ENCODE data around the gene LTN1.

The LTN1 gene

DNA sequence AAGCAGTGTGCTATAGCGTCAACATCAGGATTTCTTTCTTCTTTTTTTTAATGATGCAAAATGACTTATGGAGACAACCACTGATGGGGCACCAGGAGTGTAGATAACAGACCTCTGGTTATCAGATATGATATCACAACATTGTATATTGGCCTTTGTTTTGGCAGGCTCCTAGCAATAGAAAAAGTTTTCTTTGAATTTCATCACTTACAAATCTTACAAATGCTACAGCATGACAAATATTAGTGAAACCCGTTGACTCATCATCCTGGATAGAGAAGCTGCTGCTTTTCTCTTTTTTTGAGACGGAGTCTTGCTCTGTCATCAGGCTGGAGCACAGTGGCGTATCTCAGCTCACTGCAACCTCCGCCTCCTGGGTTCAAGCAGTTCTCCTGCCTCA lies 92.9 kb downstream of the LTN1 start:
- peak; percentile 71 for DNase-seq (ENCODE audit: low read depth)
- no peak overlapping the region for H3K4me3 ChIP-seq (ENCODE audit: low read length)
- TF ChIP-seq, protein P1, sequence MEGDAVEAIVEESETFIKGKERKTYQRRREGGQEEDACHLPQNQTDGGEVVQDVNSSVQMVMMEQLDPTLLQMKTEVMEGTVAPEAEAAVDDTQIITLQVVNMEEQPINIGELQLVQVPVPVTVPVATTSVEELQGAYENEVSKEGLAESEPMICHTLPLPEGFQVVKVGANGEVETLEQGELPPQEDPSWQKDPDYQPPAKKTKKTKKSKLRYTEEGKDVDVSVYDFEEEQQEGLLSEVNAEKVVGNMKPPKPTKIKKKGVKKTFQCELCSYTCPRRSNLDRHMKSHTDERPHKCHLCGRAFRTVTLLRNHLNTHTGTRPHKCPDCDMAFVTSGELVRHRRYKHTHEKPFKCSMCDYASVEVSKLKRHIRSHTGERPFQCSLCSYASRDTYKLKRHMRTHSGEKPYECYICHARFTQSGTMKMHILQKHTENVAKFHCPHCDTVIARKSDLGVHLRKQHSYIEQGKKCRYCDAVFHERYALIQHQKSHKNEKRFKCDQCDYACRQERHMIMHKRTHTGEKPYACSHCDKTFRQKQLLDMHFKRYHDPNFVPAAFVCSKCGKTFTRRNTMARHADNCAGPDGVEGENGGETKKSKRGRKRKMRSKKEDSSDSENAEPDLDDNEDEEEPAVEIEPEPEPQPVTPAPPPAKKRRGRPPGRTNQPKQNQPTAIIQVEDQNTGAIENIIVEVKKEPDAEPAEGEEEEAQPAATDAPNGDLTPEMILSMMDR (conservative IDR thresholded peaks at IDR 0.05; ENCODE audit: low read length) = no peak

DNA sequence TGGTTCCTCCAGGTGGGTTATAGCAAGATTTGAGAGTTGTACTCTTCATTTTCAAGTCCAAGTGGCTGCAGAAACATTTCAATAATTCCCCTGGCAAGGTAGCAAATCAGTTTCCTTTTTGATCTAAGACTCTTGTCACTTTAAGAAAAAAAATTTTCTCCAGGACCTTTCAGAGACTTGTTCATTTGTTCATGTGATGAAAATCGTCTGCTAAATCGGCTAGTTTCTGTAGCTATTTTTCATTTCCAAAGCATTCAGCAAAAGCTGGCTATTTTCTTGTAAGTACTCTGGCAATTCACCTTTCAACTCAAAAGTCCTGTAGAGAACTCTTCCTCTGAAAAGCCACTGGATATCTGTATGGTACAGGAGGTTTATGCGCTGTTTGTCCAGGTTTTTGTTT lies 93.5 kb downstream of the LTN1 start:
- H3K4me3 ChIP-seq (ENCODE audit: low read length) = no peak overlapping the region
- TF ChIP-seq, protein P1 (conservative IDR thresholded peaks at IDR 0.05; ENCODE audit: low read length) = no peak
- DNase-seq (ENCODE audit: low read depth) = no peak

GRCh38 chr21:28893687-28894086 lies 99.0 kb downstream of the LTN1 start:
- no peak for DNase-seq (ENCODE audit: low read depth)
- no peak overlapping the region for H3K4me3 ChIP-seq (ENCODE audit: low read length)
- TF ChIP-seq, protein P1 (conservative IDR thresholded peaks at IDR 0.05; ENCODE audit: low read length) = no peak

DNA sequence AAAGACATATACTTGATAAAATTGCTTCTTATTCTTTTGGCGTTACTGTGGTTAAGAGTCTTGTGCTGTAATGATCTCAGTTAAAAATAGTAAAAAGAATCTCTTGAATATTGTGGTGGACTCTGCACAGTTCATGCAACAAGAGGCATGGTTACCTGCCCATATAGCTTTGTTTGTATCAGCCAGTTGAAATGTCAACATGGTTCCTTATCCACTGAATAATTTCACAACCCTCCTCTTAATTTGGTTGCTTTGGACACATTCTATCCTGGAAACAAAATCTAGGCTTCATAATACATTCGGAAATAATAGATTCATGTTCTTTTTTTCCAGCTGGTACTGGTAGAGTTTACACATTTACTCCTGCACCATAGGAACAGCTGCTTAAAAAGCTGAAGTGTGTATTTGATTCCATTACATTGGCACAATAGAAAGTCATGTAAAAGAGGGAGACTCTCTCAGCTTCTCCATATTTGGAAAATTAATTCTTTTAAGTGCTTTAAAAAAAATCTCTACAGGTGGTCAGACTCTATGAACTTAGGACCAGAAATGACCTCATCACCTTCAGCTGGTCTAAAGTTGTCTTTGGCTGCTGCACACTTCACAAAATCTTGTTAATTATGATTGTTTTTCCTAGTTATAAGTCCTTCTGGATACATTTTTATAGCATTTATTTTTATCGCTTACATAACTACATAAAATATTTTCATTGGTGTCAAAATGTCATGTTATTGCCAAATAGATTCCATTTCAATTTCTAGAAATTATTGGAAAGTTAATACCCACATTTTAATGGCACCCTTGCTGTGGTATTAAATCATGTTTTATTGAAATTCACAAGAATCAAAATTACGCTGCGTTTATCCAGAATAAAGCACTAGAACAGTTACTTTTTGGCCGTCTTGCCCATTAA lies 100.2 kb downstream of the LTN1 start:
- TF ChIP-seq, protein P1 (conservative IDR thresholded peaks at IDR 0.05; ENCODE audit: low read length) = no peak
- no peak for DNase-seq (ENCODE audit: low read depth)
- no peak overlapping the region for H3K4me3 ChIP-seq (ENCODE audit: low read length)

- peak; percentile 94 for DNase-seq (ENCODE audit: low read depth)
- TF ChIP-seq, protein P1 (conservative IDR thresholded peaks at IDR 0.05; ENCODE audit: low read length) = no peak
- peak overlapping the region; percentile 82 for H3K4me3 ChIP-seq (ENCODE audit: low read length)
These were observed 106.9 kb downstream of the LTN1 start for GRCh38 chr21:28885853-28886177.

DNA sequence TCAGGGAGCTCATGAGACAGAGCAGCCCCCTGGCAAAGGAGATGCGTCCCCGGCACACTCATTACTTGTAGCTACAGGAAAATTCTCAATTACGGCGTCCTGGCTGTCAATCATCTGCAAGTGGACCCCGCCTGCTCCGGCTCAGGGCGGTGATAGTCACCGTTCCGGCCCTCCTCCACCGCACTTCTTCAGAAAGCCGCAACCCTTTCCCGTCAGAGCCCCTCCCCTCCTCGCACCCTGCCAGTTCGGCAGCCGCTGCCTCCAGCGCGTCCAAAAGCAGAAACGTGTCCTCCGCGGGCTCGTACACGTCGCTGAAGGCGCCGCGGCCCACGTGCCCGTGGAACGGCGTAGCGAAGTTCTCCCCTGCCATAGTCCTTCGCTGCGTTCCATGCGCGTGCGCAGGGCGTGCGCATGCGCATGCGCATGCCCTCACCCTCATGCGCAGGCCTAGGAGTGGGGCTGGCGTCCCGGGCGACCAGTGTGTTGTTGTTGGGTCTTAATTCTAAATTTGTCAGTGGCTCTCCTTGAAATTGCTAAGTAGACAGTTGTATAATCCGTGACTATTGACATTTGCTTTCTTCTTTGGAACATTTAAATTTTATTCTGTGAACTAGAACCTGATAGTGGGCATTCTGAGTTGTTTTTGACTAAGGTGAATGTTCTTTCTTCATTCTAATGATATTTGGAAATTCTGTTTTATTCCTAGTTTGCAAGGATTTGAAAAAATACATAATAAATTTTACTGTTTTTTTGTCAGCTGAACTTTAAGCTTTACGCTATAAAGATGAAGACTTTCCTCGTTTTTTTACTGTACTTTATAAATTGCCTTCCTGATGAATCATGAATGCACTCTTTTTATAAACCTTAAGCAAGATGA lies 107.5 kb downstream of the LTN1 start:
- peak; percentile 95 for DNase-seq (ENCODE audit: low read depth)
- TF ChIP-seq, protein P1 (conservative IDR thresholded peaks at IDR 0.05; ENCODE audit: low read length) = no peak
- H3K4me3 ChIP-seq (ENCODE audit: low read length) = peak overlapping the region; percentile 82
